ENCODE data around the gene TNFAIP1. TPM values are rescaled to one million over a fixed set of nuclear protein-coding genes. Genes with fewer than 3 reads are reported as not detected.
A peak's percentile ranks its signal among the peaks of the same experiment; 100 is the strongest.

TNFAIP1 gene
- total RNA-seq, 4 donors from 2014 or later = 18.8 to 36.5 (median 25.5) TPM

DNA sequence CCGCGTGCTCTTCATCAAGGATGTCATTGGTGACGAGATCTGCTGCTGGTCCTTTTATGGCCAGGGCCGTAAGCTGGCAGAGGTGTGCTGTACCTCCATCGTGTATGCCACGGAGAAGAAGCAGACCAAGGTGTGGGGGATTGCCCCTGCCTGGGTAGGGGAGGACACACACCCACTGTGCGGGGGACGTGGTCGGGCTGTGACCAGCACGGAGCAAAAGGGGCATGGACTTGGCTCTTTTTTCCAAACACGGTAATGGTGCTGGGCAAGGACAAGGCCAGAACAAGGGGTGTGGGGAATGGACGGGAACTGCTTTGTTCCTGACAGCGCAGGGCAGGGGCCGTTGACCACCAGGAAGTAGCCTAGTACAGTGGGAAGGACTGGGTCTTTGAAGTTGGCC is 6.8 kb downstream of the TNFAIP1 start:
- H3K36me3 ChIP-seq = peaks cover 0 to 72% of the 10 kb centered on the region in 2 donors
- no peak overlapping the region for H3K4me3 ChIP-seq
- intact Hi-C loops (cut with DNase I; ENCODE audit: low total_unique reads) (no loop called here), in situ Hi-C loops (cut with MboI; ENCODE audit: low sequenced_read_pairs in 4 of 4) (loop anchor here in 2 of 4 donors (25.0 kb wide), 1 partner anchor 620 kb away; the partner anchor contains the start of gene PHF12 (in 2 of the 2))
- ATAC-seq (no peak), DNase-seq (no peak)
- no peaks in the 10 kb centered on the region for H3K27me3 ChIP-seq
- no peak overlapping the region for H3K27ac ChIP-seq
- TF ChIP-seq, protein P1, sequence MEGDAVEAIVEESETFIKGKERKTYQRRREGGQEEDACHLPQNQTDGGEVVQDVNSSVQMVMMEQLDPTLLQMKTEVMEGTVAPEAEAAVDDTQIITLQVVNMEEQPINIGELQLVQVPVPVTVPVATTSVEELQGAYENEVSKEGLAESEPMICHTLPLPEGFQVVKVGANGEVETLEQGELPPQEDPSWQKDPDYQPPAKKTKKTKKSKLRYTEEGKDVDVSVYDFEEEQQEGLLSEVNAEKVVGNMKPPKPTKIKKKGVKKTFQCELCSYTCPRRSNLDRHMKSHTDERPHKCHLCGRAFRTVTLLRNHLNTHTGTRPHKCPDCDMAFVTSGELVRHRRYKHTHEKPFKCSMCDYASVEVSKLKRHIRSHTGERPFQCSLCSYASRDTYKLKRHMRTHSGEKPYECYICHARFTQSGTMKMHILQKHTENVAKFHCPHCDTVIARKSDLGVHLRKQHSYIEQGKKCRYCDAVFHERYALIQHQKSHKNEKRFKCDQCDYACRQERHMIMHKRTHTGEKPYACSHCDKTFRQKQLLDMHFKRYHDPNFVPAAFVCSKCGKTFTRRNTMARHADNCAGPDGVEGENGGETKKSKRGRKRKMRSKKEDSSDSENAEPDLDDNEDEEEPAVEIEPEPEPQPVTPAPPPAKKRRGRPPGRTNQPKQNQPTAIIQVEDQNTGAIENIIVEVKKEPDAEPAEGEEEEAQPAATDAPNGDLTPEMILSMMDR (IDR thresholded peaks at IDR 0.05 in 4 of 5, conservative IDR thresholded peaks at IDR 0.05 in 1 of 5) = no peak
- no peak for TF ChIP-seq POLR2A (IDR thresholded peaks at IDR 0.05)
- no peaks in the 10 kb centered on the region for H3K9me3 ChIP-seq
- H3K4me1 ChIP-seq = peaks cover 10 to 17% of the 10 kb centered on the region in 2 donors

DNA sequence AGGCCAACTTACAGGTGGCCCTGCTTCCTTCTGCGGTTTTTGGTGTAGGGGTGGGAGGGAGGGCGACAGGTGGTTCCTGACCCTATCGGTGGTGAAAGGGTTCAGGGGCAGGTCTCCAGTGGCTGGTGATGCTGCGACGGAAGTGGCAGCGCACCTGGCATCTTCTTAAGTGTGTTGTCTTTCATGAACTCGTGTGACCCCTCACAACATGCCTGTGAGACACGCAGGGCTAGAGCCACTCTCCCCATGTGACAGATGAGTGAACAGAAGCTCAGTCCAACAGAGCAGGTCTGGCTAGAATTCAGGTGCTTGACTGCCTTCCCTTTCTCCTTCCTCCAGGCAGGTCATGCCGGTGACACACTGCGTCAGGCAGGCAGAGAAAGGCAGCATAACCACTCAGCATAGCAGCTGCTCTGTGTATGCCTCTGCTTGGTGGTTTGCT is 8.0 kb downstream of the TNFAIP1 start:
- ATAC-seq (peak; percentile 54 to 65), DNase-seq (peak in 1 of 2 donors; percentile 40)
- in situ Hi-C loops (cut with MboI; ENCODE audit: low sequenced_read_pairs in 4 of 4) = loop anchor here in 2 of 4 donors (25.0 kb wide), 1 partner anchor 619 kb away; the partner anchor contains the start of gene PHF12 (in 2 of the 2)
- intact Hi-C loops (cut with DNase I; ENCODE audit: low total_unique reads) = no loop called here
- Histone ChIP-seq H3K9me3 (no peaks in the 10 kb centered on the region), H3K27ac (peak overlapping the region in 1 of 4 donors; percentile 39), H3K4me1 (peaks cover 0 to 7% of the 10 kb centered on the region in 2 donors), H3K4me3 (no peak overlapping the region), H3K36me3 (peaks cover 0 to 84% of the 10 kb centered on the region in 2 donors), H3K27me3 (no peaks in the 10 kb centered on the region)
- TF ChIP-seq POLR2A (IDR thresholded peaks at IDR 0.05) = no peak

DNA sequence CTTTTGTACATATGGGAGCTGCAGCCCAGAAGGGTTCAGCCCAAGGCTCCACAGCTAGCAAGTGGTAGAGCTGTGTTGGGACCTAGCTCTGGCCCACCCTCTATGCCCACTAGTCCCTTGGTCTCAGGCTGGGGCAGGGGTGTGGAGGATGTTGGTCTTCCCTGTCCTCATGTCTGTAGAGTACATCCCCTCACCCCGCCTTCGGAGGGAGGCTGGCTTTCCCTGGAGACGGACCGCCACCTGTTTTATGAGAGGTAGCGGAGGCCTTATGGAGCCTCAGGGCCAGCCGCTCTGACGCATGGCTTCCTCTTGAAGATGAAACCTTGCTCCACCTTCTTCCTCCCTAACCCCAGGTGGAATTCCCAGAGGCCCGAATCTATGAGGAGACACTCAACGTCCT is 8.4 kb downstream of the TNFAIP1 start:
- H3K27ac ChIP-seq = peak overlapping the region in 2 of 4 donors; percentile 33 to 39
- in situ Hi-C loops (cut with MboI; ENCODE audit: low sequenced_read_pairs in 4 of 4) = loop anchor here in 2 of 4 donors (25.0 kb wide), 1 partner anchor 618 kb away; the partner anchor contains the start of gene PHF12 (in 2 of the 2)
- no peak for TF ChIP-seq POLR2A (IDR thresholded peaks at IDR 0.05)
- TF ChIP-seq, protein P1 (IDR thresholded peaks at IDR 0.05 in 4 of 5, conservative IDR thresholded peaks at IDR 0.05 in 1 of 5) = no peak
- no peaks in the 10 kb centered on the region for H3K9me3 ChIP-seq
- DNase-seq (no peak), ATAC-seq (no peak)
- H3K4me3 ChIP-seq = no peak overlapping the region
- H3K36me3 ChIP-seq = peaks cover 0 to 89% of the 10 kb centered on the region in 2 donors
- peaks cover 0 to 6% of the 10 kb centered on the region in 2 donors for H3K4me1 ChIP-seq
- no peaks in the 10 kb centered on the region for H3K27me3 ChIP-seq
- intact Hi-C loops (cut with DNase I; ENCODE audit: low total_unique reads) = no loop called here

DNA sequence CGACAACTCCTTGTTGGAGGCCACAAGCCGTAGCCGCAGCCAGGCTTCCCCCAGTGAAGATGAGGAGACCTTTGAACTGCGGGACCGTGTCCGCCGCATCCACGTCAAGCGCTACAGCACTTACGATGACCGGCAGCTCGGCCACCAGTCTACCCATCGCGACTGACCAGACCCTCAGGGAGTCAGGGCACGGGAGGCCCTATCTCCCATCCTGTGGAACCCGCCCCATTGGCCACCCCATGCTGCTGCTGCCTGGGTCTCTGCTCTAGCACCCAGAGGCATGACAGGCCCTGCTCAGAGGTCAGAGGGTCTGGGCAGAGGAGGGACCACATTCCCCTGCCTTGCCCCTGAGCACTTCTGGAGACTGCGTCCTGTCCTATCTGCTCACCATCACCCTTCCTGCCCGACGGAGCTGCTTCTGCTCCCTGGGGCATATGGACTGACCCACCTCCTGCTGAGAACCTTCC is 8.9 kb downstream of the TNFAIP1 start:
- H3K27me3 ChIP-seq = no peaks in the 10 kb centered on the region
- H3K9me3 ChIP-seq = no peaks in the 10 kb centered on the region
- TF ChIP-seq POLR2A (IDR thresholded peaks at IDR 0.05) = no peak
- TF ChIP-seq, protein P1 (IDR thresholded peaks at IDR 0.05 in 4 of 5, conservative IDR thresholded peaks at IDR 0.05 in 1 of 5) = no peak
- H3K4me1 ChIP-seq = peaks cover 0 to 6% of the 10 kb centered on the region in 2 donors
- in situ Hi-C loops (cut with MboI; ENCODE audit: low sequenced_read_pairs in 4 of 4) = loop anchor here in 2 of 4 donors (25.0 kb wide), 1 partner anchor 618 kb away; the partner anchor contains the start of gene PHF12 (in 2 of the 2)
- DNase-seq = no peak
- ATAC-seq = no peak
- no peak overlapping the region for H3K4me3 ChIP-seq
- H3K36me3 ChIP-seq = peaks cover 0 to 93% of the 10 kb centered on the region in 2 donors
- H3K27ac ChIP-seq = peak overlapping the region in 1 of 4 donors; percentile 39
- intact Hi-C loops (cut with DNase I; ENCODE audit: low total_unique reads) = no loop called here

DNA sequence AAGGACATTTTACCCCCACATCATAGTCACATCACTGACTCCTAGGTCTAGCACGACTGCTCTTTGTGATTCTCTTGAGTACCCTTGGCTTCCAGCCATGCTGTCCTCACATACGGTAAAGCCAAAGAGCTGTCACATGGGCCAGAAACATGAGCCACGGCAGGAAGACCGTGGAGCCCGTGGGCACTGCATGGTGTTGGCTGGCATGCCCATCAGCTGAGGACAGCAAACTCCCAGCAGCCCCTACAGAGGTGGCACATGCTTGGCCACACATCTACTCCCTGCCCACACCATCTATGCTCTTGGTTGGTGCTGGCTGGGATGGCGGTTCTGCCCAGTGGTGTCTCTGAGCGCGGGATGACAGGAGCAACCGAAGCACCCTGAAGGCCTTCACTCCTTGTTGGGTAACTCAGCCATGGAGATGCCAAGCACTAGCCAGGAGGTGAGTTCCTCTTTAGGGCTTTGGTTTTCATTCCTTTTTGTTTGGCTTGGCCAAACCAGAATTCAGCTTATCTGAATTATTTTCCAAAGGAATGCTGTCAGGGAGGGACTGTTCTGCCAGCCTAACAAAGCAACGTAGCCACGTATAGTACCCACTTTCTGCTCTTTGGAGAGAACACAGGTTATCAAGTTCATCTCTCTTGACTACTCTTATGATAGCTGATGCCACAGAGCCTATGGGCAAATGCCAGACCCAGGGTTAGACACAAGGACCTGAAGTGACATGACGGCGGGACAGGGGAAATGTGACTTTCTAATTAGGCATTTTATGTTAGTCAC is 10.0 kb downstream of the TNFAIP1 start:
- intact Hi-C loops (cut with DNase I; ENCODE audit: low total_unique reads) (no loop called here), in situ Hi-C loops (cut with MboI; ENCODE audit: low sequenced_read_pairs in 4 of 4) (loop anchor here in 2 of 4 donors (25.0 kb wide), 1 partner anchor 617 kb away; the partner anchor contains the start of gene PHF12 (in 2 of the 2))
- Histone ChIP-seq H3K9me3 (no peaks in the 10 kb centered on the region), H3K27ac (peak overlapping the region in 1 of 4 donors; percentile 33), H3K4me1 (peaks cover 0 to 6% of the 10 kb centered on the region in 2 donors), H3K4me3 (no peak overlapping the region), H3K36me3 (peaks cover 0 to 98% of the 10 kb centered on the region in 2 donors), H3K27me3 (no peaks in the 10 kb centered on the region)
- TF ChIP-seq, protein P1 (IDR thresholded peaks at IDR 0.05 in 4 of 5, conservative IDR thresholded peaks at IDR 0.05 in 1 of 5) = no peak
- no peak for TF ChIP-seq POLR2A (IDR thresholded peaks at IDR 0.05)
- peak in 1 of 2 donors; percentile 45 for ATAC-seq
- peak in 1 of 2 donors; percentile 39 for DNase-seq
